CD4-positive, CD25-positive, alpha-beta regulatory T cell (primary cell): ENCODE data around the gene HEG1. TPM values are rescaled to one million over a fixed set of nuclear protein-coding genes. Genes with fewer than 3 reads are reported as not detected.

Experiments
- ATAC-seq, 2 donors: fragments of 150-1000 bp; cut with Tn5 transposase; one replicate each; pipeline ENCODE4 v1.10.0; 2021; ENCODE audit warnings: low read depth in 2 of 2, moderate number of reproducible peaks in 2 of 2, moderate library complexity in 1 of 2
- DNase-seq, 3 donors: peaks; one replicate each; pipeline versions ENCODE4 v3.0.0 to v3.0.0-alpha.2; 2012 to 2022; ENCODE audit warnings: mixed read lengths in 1 of 3
- H3K27ac ChIP-seq: one replicate; pipeline ENCODE4 v1.7.0; 2013; ENCODE audit warnings: mild to moderate bottlenecking, low read length; ENCODE audit not compliant: insufficient read depth, poor library complexity, severe bottlenecking
- H3K27me3 ChIP-seq: one replicate; pipeline ENCODE4 v1.7.0; 2013; ENCODE audit warnings: low read length; ENCODE audit not compliant: control insufficient read depth, insufficient read depth
- H3K36me3 ChIP-seq: one replicate; pipeline ENCODE4 v1.7.0; 2013; ENCODE audit warnings: mild to moderate bottlenecking, low read length, moderate library complexity; ENCODE audit not compliant: control insufficient read depth, insufficient read depth
- H3K4me1 ChIP-seq: 2 replicates; pipeline ENCODE4 v1.7.0; 2013; ENCODE audit warnings: mild to moderate bottlenecking, low read length; ENCODE audit not compliant: insufficient read depth, control insufficient read depth, poor library complexity, severe bottlenecking
- H3K4me3 ChIP-seq: one replicate; pipeline ENCODE4 v1.7.0; 2013; ENCODE audit warnings: low read depth, mild to moderate bottlenecking, low read length, moderate library complexity
- H3K9me3 ChIP-seq, 2 experiments: 1 replicate in 1 of 2; 2 replicates in 1 of 2; pipeline ENCODE4 v1.7.0; 2013; ENCODE audit warnings: low read length in 2 of 2, mild to moderate bottlenecking in 1 of 2, moderate library complexity in 1 of 2; ENCODE audit not compliant: control insufficient read depth in 2 of 2
- H3K27ac Mint-ChIP-seq, 3 donors: one replicate each; pipeline ENCODE4 v1.8.0; 2020 to 2022; ENCODE audit warnings: mild to moderate bottlenecking in 3 of 3, mixed read lengths in 3 of 3, moderate library complexity in 2 of 3
- H3K27me3 Mint-ChIP-seq: one replicate; pipeline ENCODE4 v1.8.0; 2022; ENCODE audit warnings: mild to moderate bottlenecking, mixed read lengths
- H3K36me3 Mint-ChIP-seq: one replicate; pipeline ENCODE4 v1.8.0; 2020; ENCODE audit warnings: mixed read lengths
- H3K4me1 Mint-ChIP-seq, 4 donors: one replicate each; pipeline ENCODE4 v1.8.0; 2020 to 2022; ENCODE audit warnings: mixed read lengths in 4 of 4, mild to moderate bottlenecking in 1 of 4
- H3K4me3 Mint-ChIP-seq, 4 donors: one replicate each; pipeline ENCODE4 v1.8.0; 2020 to 2022; ENCODE audit warnings: mild to moderate bottlenecking in 4 of 4, mixed read lengths in 4 of 4, moderate library complexity in 3 of 4
- H3K9me3 Mint-ChIP-seq, 7 donors: one replicate each; pipeline ENCODE4 v1.8.0; 2020 to 2022; ENCODE audit warnings: mixed read lengths in 7 of 7, mild to moderate bottlenecking in 3 of 7, moderate library complexity in 2 of 7
- polyA plus RNA-seq, 4 donors: library from polyadenylated mRNA; unstranded; fragments of 300-500 nt; fragmentation: Illumina TruSeq; gene quantifications; one replicate each; pipeline ENCODE4 v1.2.3, GENCODE V29; 2021
- total RNA-seq: library from RNA; stranded (reverse); gene quantifications from one replicate; pipeline ENCODE4 v1.2.3, GENCODE V29; 2022

HEG1 gene
- total and polyA plus RNA-seq, 5 donors from 2014 or later = 0.95 to 24.8 (median 2.3) TPM

GRCh38 chr3:125022206-125022605 lies 33.6 kb downstream of the HEG1 start:
- H3K27me3 ChIP-seq = no peaks in the 10 kb centered on the region
- ATAC-seq = no peak
- H3K36me3 ChIP-seq = peaks cover 47% of the 10 kb centered on the region
- peak overlapping the region; percentile 29 for H3K4me3 ChIP-seq
- Mint-ChIP-seq H3K4me1 (peaks cover 19 to 59% (median 43%) of the 10 kb centered on the region in 4 donors), H3K27me3 (no peaks in the 10 kb centered on the region), H3K4me3 (no peak overlapping the region), H3K27ac (peak overlapping the region; percentile 40 to 51 (median 48)), H3K9me3 (no peaks in the 10 kb centered on the region), H3K36me3 (peaks cover 56% of the 10 kb centered on the region)
- H3K27ac ChIP-seq = no peak overlapping the region
- H3K4me1 ChIP-seq = peaks cover 19% of the 10 kb centered on the region
- no peaks in the 10 kb centered on the region for H3K9me3 ChIP-seq
- DNase-seq = peak in 1 of 3 donors; percentile 61

- DNase-seq = no peak
- Histone ChIP-seq H3K27me3 (no peaks in the 10 kb centered on the region), H3K9me3 (no peaks in the 10 kb centered on the region), H3K36me3 (peaks cover 45% of the 10 kb centered on the region), H3K27ac (no peak overlapping the region), H3K4me1 (peaks cover 11% of the 10 kb centered on the region), H3K4me3 (no peak overlapping the region)
- no peaks in the 10 kb centered on the region for H3K9me3 Mint-ChIP-seq
- peaks cover 25 to 46% (median 32%) of the 10 kb centered on the region in 4 donors for H3K4me1 Mint-ChIP-seq
- H3K27ac Mint-ChIP-seq = no peak overlapping the region
- H3K36me3 Mint-ChIP-seq = peaks cover 50% of the 10 kb centered on the region
- no peaks in the 10 kb centered on the region for H3K27me3 Mint-ChIP-seq
- no peak for ATAC-seq
- H3K4me3 Mint-ChIP-seq = no peak overlapping the region
These were observed 36.5 kb downstream of the HEG1 start for GRCh38 chr3:125019271-125019670.

GRCh38 chr3:125017406-125017805 lies 38.4 kb downstream of the HEG1 start:
- Histone ChIP-seq H3K27me3 (no peaks in the 10 kb centered on the region), H3K36me3 (peaks cover 62% of the 10 kb centered on the region), H3K9me3 (no peaks in the 10 kb centered on the region), H3K27ac (no peak overlapping the region), H3K4me3 (no peak overlapping the region), H3K4me1 (peaks cover 6% of the 10 kb centered on the region)
- no peak overlapping the region for H3K4me3 Mint-ChIP-seq
- no peak for DNase-seq
- ATAC-seq = no peak
- H3K9me3 Mint-ChIP-seq = no peaks in the 10 kb centered on the region
- H3K27ac Mint-ChIP-seq = no peak overlapping the region
- peaks cover 61% of the 10 kb centered on the region for H3K36me3 Mint-ChIP-seq
- H3K27me3 Mint-ChIP-seq = no peaks in the 10 kb centered on the region
- peaks cover 13 to 27% (median 15%) of the 10 kb centered on the region in 4 donors for H3K4me1 Mint-ChIP-seq

GRCh38 chr3:125014570-125015179 lies 41.1 kb downstream of the HEG1 start:
- peaks cover 8 to 18% (median 11%) of the 10 kb centered on the region in 4 donors for H3K4me1 Mint-ChIP-seq
- ATAC-seq = no peak

GRCh38 chr3:125013095-125013494 lies 42.7 kb downstream of the HEG1 start:
- Mint-ChIP-seq H3K4me1 (peaks cover 1 to 8% (median 5%) of the 10 kb centered on the region in 4 donors), H3K36me3 (peaks cover 66% of the 10 kb centered on the region), H3K9me3 (no peaks in the 10 kb centered on the region), H3K4me3 (no peak overlapping the region), H3K27ac (peak overlapping the region in 1 of 3 donors; percentile 15), H3K27me3 (no peaks in the 10 kb centered on the region)
- no peaks in the 10 kb centered on the region for H3K4me1 ChIP-seq
- DNase-seq (no peak), ATAC-seq (no peak)
- no peak overlapping the region for H3K27ac ChIP-seq
- peaks cover 71% of the 10 kb centered on the region for H3K36me3 ChIP-seq
- no peak overlapping the region for H3K4me3 ChIP-seq
- no peaks in the 10 kb centered on the region for H3K27me3 ChIP-seq
- H3K9me3 ChIP-seq = no peaks in the 10 kb centered on the region

More at GRCh38 chr3:125014570-125015179, 41.1 kb downstream of the HEG1 start:
- Mint-ChIP-seq H3K4me3 (no peak overlapping the region), H3K9me3 (no peaks in the 10 kb centered on the region), H3K27ac (no peak overlapping the region), H3K36me3 (peaks cover 73% of the 10 kb centered on the region), H3K27me3 (no peaks in the 10 kb centered on the region)
- Histone ChIP-seq H3K4me1 (no peaks in the 10 kb centered on the region), H3K27me3 (no peaks in the 10 kb centered on the region), H3K27ac (no peak overlapping the region), H3K36me3 (peaks cover 72% of the 10 kb centered on the region), H3K4me3 (no peak overlapping the region), H3K9me3 (no peaks in the 10 kb centered on the region)
- DNase-seq = no peak

GRCh38 chr3:125011941-125012340 lies 43.9 kb downstream of the HEG1 start:
- Mint-ChIP-seq H3K36me3 (peaks cover 66% of the 10 kb centered on the region), H3K4me3 (no peak overlapping the region), H3K27ac (peak overlapping the region in 1 of 3 donors; percentile 10), H3K9me3 (no peaks in the 10 kb centered on the region), H3K4me1 (peaks cover 0 to 8% (median 4%) of the 10 kb centered on the region in 4 donors), H3K27me3 (no peaks in the 10 kb centered on the region)
- Histone ChIP-seq H3K27me3 (no peaks in the 10 kb centered on the region), H3K4me3 (no peak overlapping the region), H3K9me3 (no peaks in the 10 kb centered on the region), H3K4me1 (no peaks in the 10 kb centered on the region), H3K36me3 (peaks cover 75% of the 10 kb centered on the region), H3K27ac (no peak overlapping the region)
- no peak for ATAC-seq
- no peak for DNase-seq

GRCh38 chr3:125010393-125010792 lies 45.4 kb downstream of the HEG1 start:
- no peak overlapping the region for H3K27ac ChIP-seq
- H3K4me1 ChIP-seq = no peaks in the 10 kb centered on the region
- no peak overlapping the region for H3K4me3 ChIP-seq
- no peaks in the 10 kb centered on the region for H3K27me3 Mint-ChIP-seq
- ATAC-seq (no peak), DNase-seq (no peak)
- no peak overlapping the region for H3K4me3 Mint-ChIP-seq
- no peaks in the 10 kb centered on the region for H3K27me3 ChIP-seq
- no peak overlapping the region for H3K27ac Mint-ChIP-seq
- no peaks in the 10 kb centered on the region for H3K9me3 ChIP-seq
- H3K36me3 Mint-ChIP-seq = peaks cover 62% of the 10 kb centered on the region
- peaks cover 82% of the 10 kb centered on the region for H3K36me3 ChIP-seq
- peaks cover 0 to 6% (median 1%) of the 10 kb centered on the region in 4 donors for H3K4me1 Mint-ChIP-seq
- H3K9me3 Mint-ChIP-seq = no peaks in the 10 kb centered on the region

- ATAC-seq = no peak
- Mint-ChIP-seq H3K9me3 (no peaks in the 10 kb centered on the region), H3K4me1 (peaks cover 0 to 6% (median 1%) of the 10 kb centered on the region in 4 donors), H3K4me3 (no peak overlapping the region), H3K27me3 (no peaks in the 10 kb centered on the region), H3K27ac (no peak overlapping the region), H3K36me3 (peaks cover 57% of the 10 kb centered on the region)
- Histone ChIP-seq H3K27ac (no peak overlapping the region), H3K36me3 (peaks cover 83% of the 10 kb centered on the region), H3K4me3 (no peak overlapping the region), H3K27me3 (no peaks in the 10 kb centered on the region), H3K9me3 (no peaks in the 10 kb centered on the region), H3K4me1 (no peaks in the 10 kb centered on the region)
- no peak for DNase-seq
These were observed 47.0 kb downstream of the HEG1 start for GRCh38 chr3:125008766-125009165.
